CD4-positive, alpha-beta T cell (primary cell): ENCODE results near the gene MTRF1L. TPM values are rescaled to one million over a fixed set of nuclear protein-coding genes. Genes with fewer than 3 reads are reported as not detected.
A peak's percentile ranks its signal among the peaks of the same experiment; 100 is the strongest.

Experiments used
- ATAC-seq: fragments of 200-7000 bp; cut with Tn5 transposase; one replicate; pipeline ENCODE4 v1.10.0; 2022; ENCODE audit warnings: mild to moderate bottlenecking; ENCODE audit not compliant: poor library complexity
- CTCF ChIA-PET: fragments of 350-600 bp; sonication (Branson Sonifier 250); formaldehyde crosslinking; loops from one replicate; lab custom pipeline; 2021; ENCODE audit warnings: antibody characterized with exemption, inconsistent platforms; lab: Charles Lee
- POLR2A ChIA-PET: fragments of 350-600 bp; sonication (Branson Sonifier 250); formaldehyde crosslinking; loops from one replicate; lab custom pipeline; 2021; ENCODE audit warnings: antibody characterized with exemption, inconsistent platforms; lab: Charles Lee
- DNase-seq, 14 experiments: peaks; one replicate each; pipeline ENCODE4 v3.0.0-alpha.2; 2013 to 2020; ENCODE audit warnings: mixed read lengths in 2 of 14
- H3K27ac ChIP-seq, 2 donors: one replicate each; pipeline versions ENCODE4 v1.5.1 to v1.7.0; 2013; ENCODE audit warnings: low read length in 2 of 2, low read depth in 1 of 2, mild to moderate bottlenecking in 1 of 2
- H3K27me3 ChIP-seq, 2 experiments: 1 replicate in 1 of 2; 2 replicates in 1 of 2; pipeline versions ENCODE4 v1.6.1 to v1.7.0; 2013; ENCODE audit warnings: low read length in 2 of 2, control low read depth in 1 of 2, mild to moderate bottlenecking in 1 of 2, moderate library complexity in 1 of 2; ENCODE audit not compliant: insufficient read depth in 2 of 2, control insufficient read depth in 1 of 2
- H3K36me3 ChIP-seq: one replicate; pipeline ENCODE4 v1.6.1; 2013; ENCODE audit warnings: low read length, control low read depth; ENCODE audit not compliant: insufficient read depth
- H3K4me1 ChIP-seq: one replicate; pipeline ENCODE4 v1.6.1; 2013; ENCODE audit warnings: low read length, control low read depth; ENCODE audit not compliant: insufficient read depth
- H3K4me3 ChIP-seq: one replicate; pipeline ENCODE4 v1.5.1; 2013; ENCODE audit warnings: mild to moderate bottlenecking, low read length, moderate library complexity
- H3K9me3 ChIP-seq, 2 experiments: 1 replicate in 1 of 2; 2 replicates in 1 of 2; pipeline versions ENCODE4 v1.6.1 to v1.7.0; 2013; ENCODE audit warnings: low read length in 2 of 2, mild to moderate bottlenecking in 2 of 2, control low read depth in 1 of 2, moderate library complexity in 1 of 2; ENCODE audit not compliant: control insufficient read depth in 1 of 2, insufficient read depth in 1 of 2
- H3K27ac Mint-ChIP-seq: one replicate; pipeline ENCODE4 v1.8.0; 2020; ENCODE audit warnings: mixed read lengths
- H3K27me3 Mint-ChIP-seq: one replicate; pipeline ENCODE4 v1.8.0; 2021; ENCODE audit warnings: mixed read lengths
- H3K36me3 Mint-ChIP-seq: one replicate; pipeline ENCODE4 v1.8.0; 2021; ENCODE audit warnings: low read depth, mixed read lengths
- H3K4me1 Mint-ChIP-seq: one replicate; pipeline ENCODE4 v1.8.0; 2021; ENCODE audit warnings: low read depth, mixed read lengths
- H3K4me3 Mint-ChIP-seq: one replicate; pipeline ENCODE4 v1.8.0; 2020; ENCODE audit warnings: mild to moderate bottlenecking, mixed read lengths
- H3K9me3 Mint-ChIP-seq: one replicate; pipeline ENCODE4 v1.8.0; 2020; ENCODE audit warnings: mixed read lengths
- intact Hi-C, 2 experiments: fragments of 100-400 bp; cut with DNase I in 1 of 2; cut with micrococcal nuclease in 1 of 2; formaldehyde crosslinking; loops; one replicate each; pipeline versions ENCODE4 v1.15.1 to v1.9.0; 2023 to 2025; cut with DNase I, micrococcal nuclease
- polyA plus RNA-seq, 2 donors: library from polyadenylated mRNA; unstranded; fragments of 120-200 nt; gene quantifications; one replicate each; pipeline ENCODE4 v1.2.1, GENCODE V29; 2013
- total RNA-seq, 174 experiments: library from RNA in 2 of 174; stranded (reverse) in 2 of 174; gene quantifications; one replicate each; pipeline ENCODE4 v1.2.3 and lab custom pipeline; 2021 to 2026
- TF ChIP-seq, protein P1 (sequence below): fragments of 200-600 bp; IDR thresholded peaks from one replicate; pipeline ENCODE4 v1.8.0; 2022; ENCODE audit warnings: antibody characterized with exemption, mild to moderate bottlenecking

MTRF1L gene, protein sequence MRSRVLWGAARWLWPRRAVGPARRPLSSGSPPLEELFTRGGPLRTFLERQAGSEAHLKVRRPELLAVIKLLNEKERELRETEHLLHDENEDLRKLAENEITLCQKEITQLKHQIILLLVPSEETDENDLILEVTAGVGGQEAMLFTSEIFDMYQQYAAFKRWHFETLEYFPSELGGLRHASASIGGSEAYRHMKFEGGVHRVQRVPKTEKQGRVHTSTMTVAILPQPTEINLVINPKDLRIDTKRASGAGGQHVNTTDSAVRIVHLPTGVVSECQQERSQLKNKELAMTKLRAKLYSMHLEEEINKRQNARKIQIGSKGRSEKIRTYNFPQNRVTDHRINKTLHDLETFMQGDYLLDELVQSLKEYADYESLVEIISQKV
- total RNA-seq (10 to 100 TPM in 1 of 2 experiments, 1 to 10 TPM in 1; 9.3 to 11.2 TPM), total RNA-seq (lab: John Stamatoyannopoulos, UW) (7.0 to 30.8 (median 13.6) reads per million in 172 experiments)
- 13.6 TPM for polyA plus RNA-seq (2013, experiment 1 of 2)
- 12.3 TPM for polyA plus RNA-seq (2013, experiment 2 of 2)

DNA sequence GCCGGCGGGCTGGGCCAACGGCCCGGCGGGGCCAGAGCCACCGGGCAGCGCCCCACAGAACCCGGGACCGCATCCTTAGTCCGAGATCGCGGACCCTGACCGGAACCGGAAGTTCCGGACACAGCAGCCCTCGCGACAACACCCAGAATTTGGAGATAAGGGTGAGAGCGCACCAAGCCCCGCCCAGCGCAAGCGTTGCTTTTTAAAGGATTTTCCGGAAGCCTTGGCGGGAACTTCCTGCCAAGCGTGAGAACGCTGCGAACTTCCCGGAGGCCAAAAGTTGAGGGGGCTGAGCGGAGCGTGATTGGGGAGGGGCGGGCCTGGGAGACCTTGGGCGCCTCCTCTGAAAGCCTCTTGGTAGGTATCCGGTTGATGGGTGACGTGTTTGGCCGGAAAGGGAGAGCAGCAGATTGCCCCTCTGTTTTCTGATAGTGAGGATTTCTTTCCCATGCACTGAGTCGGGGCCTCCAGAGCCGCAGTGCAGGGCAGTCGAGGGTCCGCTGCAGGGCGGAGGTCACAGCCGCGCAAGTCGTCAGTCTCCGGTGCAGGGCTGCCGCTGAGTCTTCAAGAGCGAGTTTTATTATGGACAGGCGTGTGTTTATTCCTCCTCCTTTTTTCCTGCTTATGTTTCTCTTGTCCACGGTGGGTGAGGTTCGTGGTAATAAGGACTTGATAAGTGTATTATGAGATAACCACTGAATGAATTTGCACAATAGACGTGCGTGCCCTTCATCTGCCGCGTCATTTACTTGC is at the start of gene MTRF1L:
MTRF1L (minus strand) TSS at position 97 of the 753 bp plus-strand sequence; CDS start at position 73, 24 bp downstream.
- Mint-ChIP-seq H3K4me3 (peak within 1 kb of the TSS; percentile 93), H3K9me3 (no peaks in the 10 kb centered on the region), H3K27ac (peak within 1 kb of the TSS; percentile 87), H3K4me1 (peaks cover 58% of the 10 kb centered on the region), H3K27me3 (no peaks in the 10 kb centered on the region), H3K36me3 (peaks cover 44% of the 10 kb centered on the region)
- intact Hi-C loops, result loop anchor here (2.0 kb wide), 2 partner anchors 18 to 20 kb away; partner anchors contain the start of gene FBXO5 (in 1 of the 2)
- Histone ChIP-seq H3K27ac (peak within 1 kb of the TSS; percentile 68 to 88), H3K9me3 (no peaks in the 10 kb centered on the region), H3K4me1 (peaks cover 21% of the 10 kb centered on the region), H3K27me3 (no peaks in the 10 kb centered on the region), H3K4me3 (peak within 1 kb of the TSS; percentile 61), H3K36me3 (peaks cover 4% of the 10 kb centered on the region)
- ATAC-seq (peak; percentile 82), DNase-seq (peak; percentile 60 to 93 (median 76))
- ChIA-PET CTCF (no interaction called here), POLR2A (interaction anchor here (1.2 kb wide), 1 partner anchor 20 kb away, joined by 5 read pairs; the partner anchor contains the start of gene FBXO5)
- TF ChIP-seq, protein P1, sequence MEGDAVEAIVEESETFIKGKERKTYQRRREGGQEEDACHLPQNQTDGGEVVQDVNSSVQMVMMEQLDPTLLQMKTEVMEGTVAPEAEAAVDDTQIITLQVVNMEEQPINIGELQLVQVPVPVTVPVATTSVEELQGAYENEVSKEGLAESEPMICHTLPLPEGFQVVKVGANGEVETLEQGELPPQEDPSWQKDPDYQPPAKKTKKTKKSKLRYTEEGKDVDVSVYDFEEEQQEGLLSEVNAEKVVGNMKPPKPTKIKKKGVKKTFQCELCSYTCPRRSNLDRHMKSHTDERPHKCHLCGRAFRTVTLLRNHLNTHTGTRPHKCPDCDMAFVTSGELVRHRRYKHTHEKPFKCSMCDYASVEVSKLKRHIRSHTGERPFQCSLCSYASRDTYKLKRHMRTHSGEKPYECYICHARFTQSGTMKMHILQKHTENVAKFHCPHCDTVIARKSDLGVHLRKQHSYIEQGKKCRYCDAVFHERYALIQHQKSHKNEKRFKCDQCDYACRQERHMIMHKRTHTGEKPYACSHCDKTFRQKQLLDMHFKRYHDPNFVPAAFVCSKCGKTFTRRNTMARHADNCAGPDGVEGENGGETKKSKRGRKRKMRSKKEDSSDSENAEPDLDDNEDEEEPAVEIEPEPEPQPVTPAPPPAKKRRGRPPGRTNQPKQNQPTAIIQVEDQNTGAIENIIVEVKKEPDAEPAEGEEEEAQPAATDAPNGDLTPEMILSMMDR, result peak; percentile 5

DNA sequence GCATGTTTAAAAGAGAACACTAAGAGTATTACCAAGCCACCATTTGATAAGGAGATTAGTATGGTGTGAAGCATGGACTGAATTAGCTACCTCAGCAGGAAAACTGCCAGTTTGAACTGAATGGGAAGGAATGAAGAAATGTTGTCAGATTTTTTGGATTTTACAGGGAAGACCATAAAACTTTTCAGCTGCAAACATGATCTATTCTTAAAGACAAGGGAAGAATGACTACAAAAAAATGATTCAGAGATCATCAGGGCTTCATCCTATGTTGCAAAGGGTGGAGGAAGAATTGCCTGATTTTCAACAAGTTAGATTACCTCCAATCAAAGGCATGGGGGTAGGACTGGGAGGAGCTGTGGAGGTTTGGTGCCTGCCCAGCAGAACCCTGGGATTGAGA is 49.3 kb upstream of the MTRF1L start:
- Mint-ChIP-seq H3K4me1 (no peaks in the 10 kb centered on the region), H3K27me3 (peaks cover 31% of the 10 kb centered on the region), H3K36me3 (no peaks in the 10 kb centered on the region), H3K27ac (no peak overlapping the region), H3K9me3 (peaks cover 6% of the 10 kb centered on the region), H3K4me3 (no peak overlapping the region)
- ChIA-PET POLR2A (no interaction called here), CTCF (no interaction called here)
- intact Hi-C loops, result no loop called here
- no peak overlapping the region for H3K27ac ChIP-seq
- DNase-seq (no peak), ATAC-seq (no peak)
- no peaks in the 10 kb centered on the region for H3K9me3 ChIP-seq
- no peaks in the 10 kb centered on the region for H3K36me3 ChIP-seq
- H3K4me3 ChIP-seq, result no peak overlapping the region
- TF ChIP-seq, protein P1, result no peak
- H3K27me3 ChIP-seq, result no peaks in the 10 kb centered on the region
- H3K4me1 ChIP-seq, result no peaks in the 10 kb centered on the region

DNA sequence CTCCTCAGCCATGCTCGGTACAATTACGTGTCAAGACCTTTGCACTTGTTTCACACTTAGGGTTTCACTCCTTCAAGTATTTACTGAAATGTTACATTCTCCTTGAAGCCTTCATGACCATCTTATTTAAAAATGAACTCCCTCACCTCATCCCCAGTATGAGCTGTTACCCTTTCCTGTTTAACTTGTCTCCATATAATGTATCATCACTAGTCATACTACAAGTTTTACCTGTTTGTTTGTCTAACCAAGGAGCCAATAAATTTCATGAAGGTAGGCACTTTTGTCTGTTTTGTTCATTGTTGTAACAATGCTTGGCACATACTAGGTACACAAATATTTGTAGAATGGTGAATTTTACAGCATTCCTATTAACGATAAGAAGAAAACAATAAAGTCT is 46.1 kb upstream of the MTRF1L start:
- H3K4me3 Mint-ChIP-seq, result no peak overlapping the region
- DNase-seq, result no peak
- no peak overlapping the region for H3K27ac Mint-ChIP-seq
- Histone ChIP-seq H3K27ac (no peak overlapping the region), H3K4me3 (no peak overlapping the region), H3K9me3 (no peaks in the 10 kb centered on the region), H3K4me1 (no peaks in the 10 kb centered on the region), H3K27me3 (no peaks in the 10 kb centered on the region), H3K36me3 (no peaks in the 10 kb centered on the region)
- TF ChIP-seq, protein P1, result no peak
- H3K27me3 Mint-ChIP-seq, result peaks cover 19% of the 10 kb centered on the region
- intact Hi-C loops, result no loop called here
- H3K4me1 Mint-ChIP-seq, result no peaks in the 10 kb centered on the region
- peaks cover 6% of the 10 kb centered on the region for H3K9me3 Mint-ChIP-seq
- ATAC-seq, result no peak
- ChIA-PET POLR2A (no interaction called here), CTCF (no interaction called here)
- no peaks in the 10 kb centered on the region for H3K36me3 Mint-ChIP-seq
